Osteoblast (primary cell): ENCODE data around the gene SIL1. TPM values are rescaled to one million over a fixed set of nuclear protein-coding genes. Genes with fewer than 3 reads are reported as not detected.

Experiments
- DNase-seq: peaks from one replicate; pipeline ENCODE4 v3.0.0; 2011; ENCODE audit warnings: low spot score, mixed read lengths; ENCODE audit not compliant: insufficient read length; ENCODE audit errors: missing footprints
- H2AFZ ChIP-seq: 2 replicates; pipeline ENCODE4 v1.6.0; 2011; ENCODE audit warnings: mild to moderate bottlenecking, low read length
- H3K27ac ChIP-seq: 2 replicates; pipeline ENCODE4 v1.5.1; 2011; ENCODE audit warnings: mild to moderate bottlenecking, low read depth, low read length, moderate library complexity
- H3K27me3 ChIP-seq: 2 replicates; pipeline ENCODE4 v1.6.0; 2012; ENCODE audit warnings: mild to moderate bottlenecking, control low read depth, inconsistent platforms, low read length, moderate library complexity; ENCODE audit not compliant: insufficient read depth
- H3K36me3 ChIP-seq: 2 replicates; pipeline ENCODE4 v1.5.1; 2011; ENCODE audit warnings: mild to moderate bottlenecking, low read length, control low read depth, moderate library complexity; ENCODE audit not compliant: insufficient read depth
- H3K4me1 ChIP-seq: 2 replicates; pipeline ENCODE4 v1.5.1; 2011; ENCODE audit warnings: mild to moderate bottlenecking, low read length, control low read depth, moderate library complexity; ENCODE audit not compliant: insufficient read depth
- H3K4me2 ChIP-seq: 2 replicates; pipeline ENCODE4 v1.6.0; 2011; ENCODE audit warnings: mild to moderate bottlenecking, low read length; ENCODE audit not compliant: insufficient read depth
- H3K4me3 ChIP-seq: fragments of 200-600 bp; sonication (generic); 3 replicates; pipeline ENCODE4 v1.5.1; 2012; ENCODE audit warnings: mild to moderate bottlenecking, low read length, inconsistent platforms; ENCODE audit not compliant: insufficient read depth
- H3K79me2 ChIP-seq: 2 replicates; pipeline ENCODE4 v1.6.0; 2012; ENCODE audit warnings: mild to moderate bottlenecking, low read length, control low read depth, inconsistent platforms; ENCODE audit not compliant: insufficient read depth
- H3K9me3 ChIP-seq: 2 replicates; pipeline ENCODE4 v1.5.1; 2011; ENCODE audit warnings: low read depth, low read length, control low read depth
- H4K20me1 ChIP-seq: 2 replicates; pipeline ENCODE4 v1.6.0; 2012; ENCODE audit warnings: mild to moderate bottlenecking, low read length, control low read depth; ENCODE audit not compliant: insufficient read depth
- total RNA-seq: library from RNA; depleted of rRNA; stranded (reverse); fragments of >200 nt; gene quantifications from 2 replicates; pipeline ENCODE4 v1.2.3, GENCODE V29; 2012
- TF ChIP-seq, protein P1 (sequence below): IDR thresholded peaks from 2 replicates; pipeline ENCODE4 v1.5.1; 2011; ENCODE audit warnings: mild to moderate bottlenecking, low read depth, low read length, moderate library complexity; ENCODE audit errors: extremely low read depth

The SIL1 gene
- total RNA-seq, 1 donor = 65.1 TPM

DNA sequence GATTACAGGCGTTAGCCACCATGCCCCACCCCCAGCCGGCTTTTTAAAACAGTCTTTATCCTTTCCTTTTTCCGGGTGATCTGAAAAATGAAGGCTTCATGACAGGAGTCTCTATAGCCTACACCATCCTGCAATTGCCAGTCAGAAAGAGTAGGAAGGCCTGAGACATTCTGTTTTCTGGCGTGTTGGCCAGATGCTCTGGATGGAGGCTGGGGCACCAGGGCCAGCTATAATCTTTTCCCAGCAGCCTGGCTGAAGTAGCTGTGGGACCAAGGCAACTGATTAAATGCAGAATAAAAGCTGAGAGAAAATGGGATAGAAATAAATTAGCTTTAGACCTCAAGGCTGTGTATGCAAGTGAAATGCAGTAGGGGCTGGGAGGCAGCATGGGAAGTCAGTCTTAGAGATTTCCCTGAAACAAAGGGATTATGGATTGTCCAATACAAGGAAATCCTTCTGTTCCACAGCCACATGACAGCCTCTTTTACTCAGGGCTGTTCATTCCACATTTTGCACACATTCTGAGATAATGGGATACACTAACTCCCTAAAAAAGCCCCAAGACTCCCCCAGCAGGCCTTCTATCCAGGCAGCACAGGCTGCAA lies 207.1 kb downstream of the SIL1 start:
- Histone ChIP-seq H3K79me2 (no peaks in the 10 kb centered on the region), H3K27me3 (no peaks in the 10 kb centered on the region), H4K20me1 (no peaks in the 10 kb centered on the region), H3K36me3 (no peaks in the 10 kb centered on the region), H3K4me3 (no peak overlapping the region), H2AFZ (no peak overlapping the region), H3K27ac (no peak overlapping the region), H3K4me1 (peaks cover 9% of the 10 kb centered on the region), H3K9me3 (no peaks in the 10 kb centered on the region), H3K4me2 (no peak overlapping the region)
- TF ChIP-seq, protein P1, sequence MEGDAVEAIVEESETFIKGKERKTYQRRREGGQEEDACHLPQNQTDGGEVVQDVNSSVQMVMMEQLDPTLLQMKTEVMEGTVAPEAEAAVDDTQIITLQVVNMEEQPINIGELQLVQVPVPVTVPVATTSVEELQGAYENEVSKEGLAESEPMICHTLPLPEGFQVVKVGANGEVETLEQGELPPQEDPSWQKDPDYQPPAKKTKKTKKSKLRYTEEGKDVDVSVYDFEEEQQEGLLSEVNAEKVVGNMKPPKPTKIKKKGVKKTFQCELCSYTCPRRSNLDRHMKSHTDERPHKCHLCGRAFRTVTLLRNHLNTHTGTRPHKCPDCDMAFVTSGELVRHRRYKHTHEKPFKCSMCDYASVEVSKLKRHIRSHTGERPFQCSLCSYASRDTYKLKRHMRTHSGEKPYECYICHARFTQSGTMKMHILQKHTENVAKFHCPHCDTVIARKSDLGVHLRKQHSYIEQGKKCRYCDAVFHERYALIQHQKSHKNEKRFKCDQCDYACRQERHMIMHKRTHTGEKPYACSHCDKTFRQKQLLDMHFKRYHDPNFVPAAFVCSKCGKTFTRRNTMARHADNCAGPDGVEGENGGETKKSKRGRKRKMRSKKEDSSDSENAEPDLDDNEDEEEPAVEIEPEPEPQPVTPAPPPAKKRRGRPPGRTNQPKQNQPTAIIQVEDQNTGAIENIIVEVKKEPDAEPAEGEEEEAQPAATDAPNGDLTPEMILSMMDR = no peak
- no peak for DNase-seq

DNA sequence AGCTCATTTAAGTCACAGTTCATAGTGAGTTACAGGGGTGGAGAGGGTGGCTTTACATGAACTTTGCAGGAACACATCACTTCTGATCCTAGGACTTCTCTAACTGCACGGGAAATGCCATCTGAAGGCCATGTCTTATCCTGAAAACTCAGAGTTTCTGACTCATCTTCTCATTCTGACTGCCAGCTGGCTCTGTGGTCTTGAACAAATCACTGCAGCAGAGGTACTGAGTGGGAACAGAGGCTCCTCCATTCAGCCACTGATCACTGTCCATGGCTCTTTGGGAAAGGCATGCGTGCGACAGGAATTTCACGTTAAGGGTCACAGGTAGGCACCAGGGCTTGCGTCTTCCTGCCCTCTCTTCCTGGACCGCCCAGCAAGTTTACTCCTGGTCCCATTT lies 208.4 kb downstream of the SIL1 start:
- Histone ChIP-seq H3K27me3 (no peaks in the 10 kb centered on the region), H3K4me3 (no peak overlapping the region), H4K20me1 (no peaks in the 10 kb centered on the region), H3K27ac (no peak overlapping the region), H3K4me1 (peaks cover 20% of the 10 kb centered on the region), H2AFZ (no peak overlapping the region), H3K36me3 (no peaks in the 10 kb centered on the region), H3K4me2 (no peak overlapping the region), H3K79me2 (no peaks in the 10 kb centered on the region), H3K9me3 (no peaks in the 10 kb centered on the region)
- DNase-seq = peak; percentile 82
- TF ChIP-seq, protein P1 = no peak

DNA sequence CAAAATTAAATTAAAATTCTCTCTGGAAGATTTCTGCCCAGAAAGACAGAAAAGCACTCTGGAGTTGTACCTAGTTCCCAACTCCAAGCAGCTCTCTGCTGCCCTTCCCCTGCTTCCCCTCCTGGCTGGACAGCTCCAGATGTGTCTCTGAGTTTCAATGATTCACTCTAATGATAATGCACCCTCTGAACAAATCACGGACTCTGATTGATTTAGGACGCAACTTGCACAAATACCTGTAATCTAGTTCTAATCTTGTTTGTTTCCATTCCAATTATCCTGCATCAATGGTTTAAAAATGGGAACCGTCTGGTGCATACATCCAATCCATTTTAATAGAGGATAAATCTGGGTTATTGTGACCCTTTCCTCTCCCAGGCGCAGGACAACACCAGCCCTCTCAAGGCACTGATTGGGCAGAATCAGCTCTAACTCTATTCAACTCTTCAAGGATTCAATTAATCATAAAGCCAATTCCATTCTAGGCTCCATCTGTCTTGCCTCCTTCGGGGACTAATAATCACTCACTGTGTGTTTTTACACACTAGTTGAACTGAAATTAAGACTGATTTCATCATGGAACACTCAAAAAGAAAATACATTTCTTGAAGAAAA lies 211.9 kb downstream of the SIL1 start:
- Histone ChIP-seq H3K27ac (no peak overlapping the region), H3K4me1 (peaks cover 29% of the 10 kb centered on the region), H3K9me3 (no peaks in the 10 kb centered on the region), H3K4me3 (no peak overlapping the region), H4K20me1 (peaks cover 12% of the 10 kb centered on the region), H3K79me2 (no peaks in the 10 kb centered on the region), H2AFZ (no peak overlapping the region), H3K27me3 (no peaks in the 10 kb centered on the region), H3K36me3 (no peaks in the 10 kb centered on the region), H3K4me2 (no peak overlapping the region)
- TF ChIP-seq, protein P1 = no peak
- DNase-seq = no peak

DNA sequence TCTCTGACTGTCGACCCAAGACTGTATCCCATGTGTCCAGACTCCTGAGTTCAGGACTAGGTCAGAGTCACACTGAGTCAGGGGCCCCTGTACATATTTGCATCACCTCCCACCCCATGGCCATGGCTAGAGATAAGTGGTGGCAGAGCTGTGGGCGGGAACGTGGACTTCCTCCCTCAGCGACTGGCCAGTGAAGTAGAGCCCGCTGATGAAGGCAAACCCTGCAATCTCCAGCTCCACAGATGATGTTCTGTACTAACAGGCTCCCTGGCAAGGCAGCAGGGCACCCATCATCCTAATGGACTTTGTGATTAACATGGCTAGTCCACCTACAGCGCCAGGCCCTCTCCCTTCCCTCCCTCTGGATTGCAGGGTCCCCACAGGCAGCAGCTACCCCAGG lies 212.5 kb downstream of the SIL1 start:
- TF ChIP-seq, protein P1 = no peak
- H3K9me3 ChIP-seq = no peaks in the 10 kb centered on the region
- no peak overlapping the region for H3K4me3 ChIP-seq
- no peaks in the 10 kb centered on the region for H3K36me3 ChIP-seq
- peaks cover 34% of the 10 kb centered on the region for H3K4me1 ChIP-seq
- H2AFZ ChIP-seq = no peak overlapping the region
- DNase-seq = no peak
- H3K4me2 ChIP-seq = peak overlapping the region; percentile 23
- H4K20me1 ChIP-seq = peaks cover 14% of the 10 kb centered on the region
- peak overlapping the region; percentile 27 for H3K27ac ChIP-seq
- no peaks in the 10 kb centered on the region for H3K27me3 ChIP-seq
- no peaks in the 10 kb centered on the region for H3K79me2 ChIP-seq
